ENCODE data around the gene CIITA.
"Not testable (repeated sequence)": the region's sequence is repeated elsewhere in the genome, so short reads cannot be mapped to it uniquely, and the experiment has no call there.

The CIITA gene

GRCh38 chr16:10932959-10933710 lies 56.1 kb downstream of the CIITA start:
- DNase-seq (ENCODE audit: low read depth, low spot score): no peak
- H3K27ac ChIP-seq: no peak overlapping the region

- no peak for DNase-seq (ENCODE audit: low read depth, low spot score)
- H3K27ac ChIP-seq: no peak overlapping the region
Measured at GRCh38 chr16:10933865-10934264, 56.9 kb downstream of the CIITA start.

- H3K27ac ChIP-seq: no peak overlapping the region
- DNase-seq (ENCODE audit: low read depth, low spot score): no peak
Measured at GRCh38 chr16:10934325-10935107, 57.5 kb downstream of the CIITA start.

GRCh38 chr16:10935226-10935915 lies 58.4 kb downstream of the CIITA start:
- no peak overlapping the region for H3K27ac ChIP-seq

GRCh38 chr16:10936272-10936984 lies 59.4 kb downstream of the CIITA start:
- no peak overlapping the region for H3K27ac ChIP-seq
- DNase-seq (ENCODE audit: low read depth, low spot score): no peak

More at GRCh38 chr16:10935226-10935915, 58.4 kb downstream of the CIITA start:
- DNase-seq (ENCODE audit: low read depth, low spot score): no peak

- no peak overlapping the region for H3K27ac ChIP-seq
- DNase-seq (ENCODE audit: low read depth, low spot score): no peak
Measured at GRCh38 chr16:10937068-10937859, 60.3 kb downstream of the CIITA start.

GRCh38 chr16:10938321-10938720 lies 61.3 kb downstream of the CIITA start:
- H3K27ac ChIP-seq: no peak overlapping the region
- DNase-seq (ENCODE audit: low read depth, low spot score): no peak

- no peak for DNase-seq (ENCODE audit: low read depth, low spot score)
Measured at GRCh38 chr16:10938796-10939648, 62.0 kb downstream of the CIITA start.

GRCh38 chr16:10939649-10940234 lies 62.7 kb downstream of the CIITA start:
- DNase-seq (ENCODE audit: low read depth, low spot score): no peak
- no peak overlapping the region for H3K27ac ChIP-seq

More at GRCh38 chr16:10938796-10939648, 62.0 kb downstream of the CIITA start:
- no peak overlapping the region for H3K27ac ChIP-seq

GRCh38 chr16:10940501-10941079 lies 63.6 kb downstream of the CIITA start:
- no peak overlapping the region for H3K27ac ChIP-seq
- DNase-seq (ENCODE audit: low read depth, low spot score): no peak

GRCh38 chr16:10941127-10941933 lies 64.3 kb downstream of the CIITA start:
- H3K27ac ChIP-seq: no peak overlapping the region
- no peak for DNase-seq (ENCODE audit: low read depth, low spot score)

GRCh38 chr16:10941935-10942351 lies 64.9 kb downstream of the CIITA start:
- H3K27ac ChIP-seq: peak overlapping the region; percentile 22

GRCh38 chr16:10942352-10943063 lies 65.5 kb downstream of the CIITA start, which contains the start of gene DEXI:
TSS of gene DEXI (minus strand) at chr16:10942468. CDS start at chr16:10942005, 463 bp downstream.
- DNase-seq (ENCODE audit: low read depth, low spot score): no peak
- peak within 1 kb of the TSS; percentile 22 for H3K27ac ChIP-seq

More at GRCh38 chr16:10941935-10942351, 64.9 kb downstream of the CIITA start:
- not testable (repeated sequence) for DNase-seq (ENCODE audit: low read depth, low spot score)

GRCh38 chr16:10943064-10943353 lies 66.0 kb downstream of the CIITA start:
- H3K27ac ChIP-seq: no peak overlapping the region
- DNase-seq (ENCODE audit: low read depth, low spot score): no peak

- DNase-seq (ENCODE audit: low read depth, low spot score): peak; percentile 82
Measured at GRCh38 chr16:10944249-10945064, 67.5 kb downstream of the CIITA start, which contains the start of gene CLEC16A. TSS of gene CLEC16A (plus strand) at chr16:10944564. CDS start at chr16:10944718, 154 bp downstream.

More at GRCh38 chr16:10944249-10945064, 67.5 kb downstream of the CIITA start, which contains the start of gene CLEC16A:
- peak within 1 kb of the TSS; percentile 22 for H3K27ac ChIP-seq
